IgD-negative memory B cell (primary cell): ENCODE data around the gene DNAJC8. TPM values are rescaled to one million over a fixed set of nuclear protein-coding genes. Genes with fewer than 3 reads are reported as not detected.

Experiments
- H3K27ac Mint-ChIP-seq, 3 donors: one replicate each; pipeline ENCODE4 v1.8.0; 2020 to 2022; ENCODE audit warnings: mild to moderate bottlenecking in 3 of 3, mixed read lengths in 3 of 3, moderate library complexity in 1 of 3
- H3K27me3 Mint-ChIP-seq: one replicate; pipeline ENCODE4 v1.8.0; 2021; ENCODE audit warnings: mixed read lengths
- H3K36me3 Mint-ChIP-seq: one replicate; pipeline ENCODE4 v1.8.0; 2020; ENCODE audit warnings: mild to moderate bottlenecking, mixed read lengths
- H3K4me1 Mint-ChIP-seq, 3 donors: one replicate each; pipeline ENCODE4 v1.8.0; 2020 to 2022; ENCODE audit warnings: mixed read lengths in 3 of 3, mild to moderate bottlenecking in 1 of 3
- H3K4me3 Mint-ChIP-seq, 4 donors: one replicate each; pipeline ENCODE4 v1.8.0; 2020 to 2022; ENCODE audit warnings: mild to moderate bottlenecking in 4 of 4, mixed read lengths in 4 of 4, moderate library complexity in 3 of 4
- H3K9me3 Mint-ChIP-seq, 3 donors: one replicate each; pipeline ENCODE4 v1.8.0; 2020 to 2021; ENCODE audit warnings: mixed read lengths in 3 of 3, mild to moderate bottlenecking in 1 of 3
- polyA plus RNA-seq: library from polyadenylated mRNA; unstranded; fragments of 300-500 nt; fragmentation: Illumina TruSeq; gene quantifications from one replicate; pipeline ENCODE4 v1.2.3, GENCODE V29; 2021

The DNAJC8 gene
- polyA plus RNA-seq, 1 donor from 2014 or later: 134 TPM

DNA sequence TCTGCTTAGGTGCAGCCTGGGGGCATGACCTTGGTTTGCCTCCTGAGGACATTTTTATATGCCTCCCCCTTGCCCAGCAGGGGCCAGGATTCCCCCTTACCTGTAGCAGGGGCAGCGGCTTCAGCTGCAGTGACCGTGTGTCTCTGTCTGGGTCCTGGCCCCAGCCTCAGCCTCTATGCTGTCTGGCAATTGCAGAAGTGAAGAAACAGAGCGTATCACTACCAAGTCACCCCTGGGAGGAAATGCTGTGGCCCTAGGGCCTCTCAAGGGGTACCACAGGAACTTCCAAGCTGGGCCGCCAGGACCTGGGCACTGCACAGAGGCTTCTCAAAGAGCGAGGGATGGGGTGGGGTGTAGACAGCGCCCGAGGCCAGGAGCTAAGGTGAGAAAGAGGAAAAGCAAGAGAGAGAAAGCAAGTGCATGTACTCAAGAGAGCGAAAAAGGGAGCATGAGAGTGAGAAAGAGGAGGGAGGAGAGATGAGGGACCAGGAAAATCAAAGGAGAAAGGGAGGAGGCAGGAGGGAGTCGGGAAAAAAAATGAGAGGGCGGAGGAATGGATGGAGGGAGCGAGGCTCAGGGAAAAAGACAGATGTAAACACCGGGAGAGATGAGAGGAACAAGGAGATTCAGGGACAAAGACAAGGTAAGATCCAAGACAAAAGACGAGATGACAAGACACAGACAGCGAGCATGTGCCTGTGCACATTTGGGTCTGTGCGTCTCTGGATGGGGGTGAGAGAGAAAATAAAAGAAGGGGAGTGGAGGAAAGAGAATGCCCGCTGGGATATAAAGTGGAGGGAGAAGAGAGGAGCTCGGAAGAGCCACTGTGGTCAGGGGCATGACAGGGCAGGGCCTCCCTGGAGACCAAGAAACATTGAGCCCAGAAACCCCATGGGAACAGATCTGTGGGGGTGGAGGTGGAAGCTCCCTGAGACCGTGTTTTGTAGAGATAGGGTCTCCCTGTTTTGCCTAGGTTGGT lies 56.0 kb downstream of the DNAJC8 start, which contains the start of gene PTAFR:
Gene PTAFR (minus strand): TSS at position 199 of the 979 bp plus-strand sequence. CDS start 25,669 bp downstream, outside the sequence.
- Mint-ChIP-seq H3K4me3 (peak within 1 kb of the TSS; percentile 61 to 95 (median 85)), H3K27me3 (peaks cover 2% of the 10 kb centered on the region), H3K4me1 (peaks cover 45 to 68% (median 58%) of the 10 kb centered on the region in 3 donors), H3K27ac (peak within 1 kb of the TSS; percentile 62 to 80 (median 79)), H3K36me3 (no peaks in the 10 kb centered on the region), H3K9me3 (no peaks in the 10 kb centered on the region)

DNA sequence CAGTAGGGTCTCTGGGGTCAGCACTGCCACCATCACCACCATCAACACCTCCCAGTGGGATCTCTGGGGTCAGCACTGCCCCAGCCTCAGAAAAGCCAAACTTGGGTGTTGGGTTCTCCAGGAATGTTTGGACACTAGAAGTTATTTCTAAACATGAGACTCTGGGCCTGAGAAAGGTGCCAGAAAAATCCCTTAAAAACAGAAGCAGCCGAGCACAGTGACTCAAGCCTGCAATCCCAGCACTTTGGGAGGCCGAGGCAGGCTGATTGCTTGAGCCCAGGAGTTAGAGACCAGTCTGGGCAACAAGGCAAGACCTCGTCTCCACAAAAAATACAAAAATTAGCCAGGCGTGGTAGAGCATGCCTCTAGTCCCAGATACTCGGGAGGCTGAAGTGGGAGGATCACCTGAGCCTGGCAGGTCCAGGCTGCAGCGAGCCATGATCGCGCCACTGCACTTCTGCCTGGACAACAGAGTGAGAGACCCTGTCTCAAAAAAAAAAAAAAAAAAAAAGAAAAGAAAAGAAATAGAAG lies 56.8 kb downstream of the DNAJC8 start:
- peaks cover 2% of the 10 kb centered on the region for H3K27me3 Mint-ChIP-seq
- H3K36me3 Mint-ChIP-seq: peaks cover 1% of the 10 kb centered on the region
- peaks cover 47 to 71% (median 62%) of the 10 kb centered on the region in 3 donors for H3K4me1 Mint-ChIP-seq
- H3K4me3 Mint-ChIP-seq: peak overlapping the region; percentile 61 to 95 (median 85)
- peak overlapping the region; percentile 53 to 79 (median 62) for H3K27ac Mint-ChIP-seq
- H3K9me3 Mint-ChIP-seq: no peaks in the 10 kb centered on the region

DNA sequence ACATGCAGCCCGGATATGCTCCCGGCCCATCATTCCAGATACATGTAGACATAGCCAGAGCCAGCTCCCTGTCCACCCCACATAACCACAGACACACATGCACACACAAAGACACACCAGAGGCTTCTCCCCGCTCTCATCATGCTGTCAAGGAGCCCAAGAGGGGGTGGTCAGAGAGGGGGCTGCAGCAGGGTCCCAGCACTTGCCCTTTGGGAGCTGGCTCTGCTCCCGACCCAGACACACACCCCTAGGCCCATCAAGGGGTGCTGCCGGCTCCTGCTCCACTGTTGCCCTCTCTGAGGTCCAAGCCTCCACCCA lies 58.9 kb downstream of the DNAJC8 start:
- peak overlapping the region; percentile 24 to 95 (median 85) for H3K4me3 Mint-ChIP-seq
- H3K27me3 Mint-ChIP-seq: peaks cover 2% of the 10 kb centered on the region
- peaks cover 44 to 68% (median 68%) of the 10 kb centered on the region in 3 donors for H3K4me1 Mint-ChIP-seq

DNA sequence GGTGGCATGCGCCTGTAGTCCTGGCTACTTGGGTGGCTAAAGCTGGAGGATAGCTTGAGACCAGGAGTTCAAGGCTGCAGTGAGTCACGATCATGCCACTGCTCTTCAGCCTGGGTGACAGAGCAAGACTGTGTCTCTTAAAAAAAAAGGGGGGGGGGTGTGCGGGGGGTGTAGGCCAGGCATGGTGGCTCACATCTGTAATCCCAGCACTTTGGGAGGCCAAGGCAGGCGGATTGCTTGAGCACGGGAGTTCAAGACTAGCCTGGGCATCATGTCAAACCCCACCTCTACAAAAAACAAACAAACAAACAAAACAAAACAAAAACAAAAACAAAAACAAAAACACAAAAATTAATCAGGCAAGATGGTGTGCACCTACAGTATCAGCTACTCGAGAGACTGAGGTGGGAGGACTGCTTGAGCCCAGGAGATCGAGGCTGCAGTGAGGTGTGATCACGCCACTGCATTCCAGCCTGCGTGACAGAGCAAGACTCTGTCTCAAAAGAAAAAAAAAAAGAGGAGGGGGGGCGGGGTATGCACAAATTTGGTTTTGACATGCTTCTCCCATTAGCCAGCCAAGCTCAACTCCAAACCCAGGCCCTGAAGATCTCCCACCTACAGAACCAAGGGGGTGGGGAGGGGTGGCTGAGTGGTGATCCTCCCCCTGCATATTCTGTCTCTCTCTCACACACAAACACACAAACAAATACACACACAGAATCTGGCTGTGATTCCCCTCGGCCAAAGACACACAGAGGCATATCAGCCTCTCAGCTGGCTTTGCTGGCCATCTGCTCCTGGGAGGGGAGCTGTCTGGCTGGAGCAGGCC lies 59.5 kb downstream of the DNAJC8 start:
- Mint-ChIP-seq H3K4me1 (peaks cover 47 to 73% (median 71%) of the 10 kb centered on the region in 3 donors), H3K9me3 (no peaks in the 10 kb centered on the region), H3K4me3 (peak overlapping the region; percentile 36 to 95 (median 78)), H3K36me3 (peaks cover 1% of the 10 kb centered on the region), H3K27me3 (no peaks in the 10 kb centered on the region), H3K27ac (peak overlapping the region; percentile 61 to 96 (median 86))

More for the DNA sequence above, 58.9 kb downstream of the DNAJC8 start:
- Mint-ChIP-seq H3K9me3 (no peaks in the 10 kb centered on the region), H3K36me3 (peaks cover 1% of the 10 kb centered on the region), H3K27ac (peak overlapping the region in 2 of 3 donors; percentile 42 to 86)

DNA sequence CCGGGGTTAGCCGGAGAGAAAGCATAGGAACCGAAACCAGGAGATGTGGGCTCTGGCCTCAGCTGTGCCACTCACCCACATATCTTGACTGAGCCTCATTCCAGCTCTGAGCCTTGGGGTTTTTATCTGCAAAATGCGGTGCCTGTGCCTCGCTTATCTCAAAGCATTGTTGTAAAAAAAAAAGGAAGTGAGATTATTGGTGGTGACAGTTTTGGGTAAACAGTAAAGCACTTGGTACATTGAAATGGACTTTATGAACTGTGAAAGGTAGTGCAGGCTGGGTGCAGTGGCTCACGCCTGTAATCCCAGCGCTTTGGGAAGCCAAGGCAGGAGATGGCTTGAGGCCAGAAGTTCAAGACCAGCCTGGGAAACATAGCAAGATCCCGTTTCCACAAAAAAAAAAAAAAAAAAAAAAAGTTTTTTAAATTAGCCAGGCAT lies 60.1 kb downstream of the DNAJC8 start:
- H3K36me3 Mint-ChIP-seq: peaks cover 1% of the 10 kb centered on the region
- no peaks in the 10 kb centered on the region for H3K27me3 Mint-ChIP-seq
- no peaks in the 10 kb centered on the region for H3K9me3 Mint-ChIP-seq
- peak overlapping the region; percentile 61 to 96 (median 86) for H3K27ac Mint-ChIP-seq
- H3K4me3 Mint-ChIP-seq: peak overlapping the region; percentile 36 to 86 (median 69)
- H3K4me1 Mint-ChIP-seq: peaks cover 45 to 75% (median 71%) of the 10 kb centered on the region in 3 donors

DNA sequence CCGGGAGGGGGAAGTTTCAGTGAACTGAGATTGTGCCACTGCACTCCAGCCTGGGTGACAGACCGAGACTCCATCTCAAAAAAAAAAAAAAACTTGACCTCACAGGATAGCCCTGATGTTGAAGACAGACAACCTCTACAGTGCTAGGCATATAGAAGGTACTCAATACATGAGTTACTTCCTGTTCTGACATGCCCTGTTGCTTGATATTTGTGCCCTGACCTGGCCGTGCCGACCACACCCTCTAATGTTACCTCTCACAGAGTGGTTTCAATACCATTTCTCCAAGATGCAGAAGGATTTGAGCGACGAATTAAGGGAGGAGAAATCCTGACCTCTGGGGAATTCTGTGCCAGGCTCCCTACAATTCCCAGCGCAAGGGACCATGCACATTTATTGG lies 61.6 kb downstream of the DNAJC8 start:
- H3K4me1 Mint-ChIP-seq: peaks cover 30 to 61% (median 60%) of the 10 kb centered on the region in 3 donors
- peak overlapping the region; percentile 2 to 86 (median 64) for H3K4me3 Mint-ChIP-seq
- H3K27ac Mint-ChIP-seq: peak overlapping the region in 2 of 3 donors; percentile 3 to 87
- H3K27me3 Mint-ChIP-seq: no peaks in the 10 kb centered on the region
- H3K9me3 Mint-ChIP-seq: no peaks in the 10 kb centered on the region
- H3K36me3 Mint-ChIP-seq: peaks cover 1% of the 10 kb centered on the region

DNA sequence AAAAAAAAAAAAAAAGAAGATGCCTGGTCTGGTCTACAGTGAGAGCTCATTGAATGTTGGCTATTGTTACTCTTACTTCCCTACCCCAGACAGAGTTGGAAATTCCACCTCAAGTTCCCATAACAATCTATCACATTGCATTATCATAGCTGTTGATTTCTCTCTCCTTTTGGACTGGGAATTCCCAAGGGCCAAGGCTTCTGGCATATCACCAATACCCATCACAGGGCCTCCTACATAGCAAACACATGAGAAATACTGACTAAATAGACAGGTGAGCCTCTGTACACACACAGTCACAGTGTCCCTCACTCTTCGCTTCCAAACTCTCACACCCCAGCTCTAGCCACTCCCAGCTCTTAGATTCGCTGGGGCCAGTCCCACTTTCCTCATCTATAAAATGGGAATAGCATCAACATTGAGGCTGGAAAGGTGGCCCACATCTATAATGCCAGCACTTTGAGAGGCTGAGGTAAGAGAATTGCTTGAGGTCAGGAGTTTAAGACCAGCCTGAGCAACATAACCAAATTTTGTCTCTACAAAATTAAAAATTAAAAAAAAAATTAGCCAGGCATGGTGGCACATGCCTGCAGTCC lies 62.7 kb downstream of the DNAJC8 start:
- peaks cover 29 to 54% (median 51%) of the 10 kb centered on the region in 3 donors for H3K4me1 Mint-ChIP-seq

DNA sequence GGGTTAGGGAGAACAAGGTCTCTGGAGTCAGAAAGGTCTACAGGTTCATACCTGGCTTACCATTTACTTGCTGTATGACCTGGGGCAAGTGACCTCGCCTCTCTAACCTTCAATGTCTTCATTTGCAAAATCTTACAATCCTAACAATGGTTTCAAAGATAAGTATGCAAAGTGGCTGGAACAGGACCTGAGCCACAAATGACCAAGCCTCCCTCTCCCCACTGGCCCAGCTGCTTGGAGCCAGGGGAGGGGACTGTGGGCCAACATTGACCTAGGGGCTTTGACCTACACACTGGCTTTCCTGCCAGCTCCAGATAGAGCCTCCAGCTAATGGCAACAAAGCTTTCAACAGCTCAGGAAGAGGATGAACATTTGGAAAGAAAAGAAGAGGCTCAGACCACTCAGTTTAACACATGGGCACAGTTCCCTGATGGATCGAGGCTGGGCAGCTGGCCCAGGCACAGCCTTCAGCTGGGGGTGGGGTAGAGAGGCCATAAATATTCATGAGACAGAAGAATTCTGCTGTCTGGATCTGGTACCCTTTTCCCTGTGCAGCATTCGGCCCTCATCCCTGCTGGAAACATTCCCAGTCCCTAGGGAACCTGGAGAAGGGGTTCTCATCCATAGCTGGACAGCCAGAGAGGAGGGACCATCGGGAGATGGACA lies 69.2 kb downstream of the DNAJC8 start:
- Mint-ChIP-seq H3K27ac (no peak overlapping the region), H3K27me3 (no peaks in the 10 kb centered on the region)

More for the DNA sequence above, 62.7 kb downstream of the DNAJC8 start:
- Mint-ChIP-seq H3K27me3 (no peaks in the 10 kb centered on the region), H3K27ac (peak overlapping the region in 1 of 3 donors; percentile 71), H3K9me3 (no peaks in the 10 kb centered on the region), H3K36me3 (peaks cover 1% of the 10 kb centered on the region), H3K4me3 (peak overlapping the region in 2 of 4 donors; percentile 63 to 71)

DNA sequence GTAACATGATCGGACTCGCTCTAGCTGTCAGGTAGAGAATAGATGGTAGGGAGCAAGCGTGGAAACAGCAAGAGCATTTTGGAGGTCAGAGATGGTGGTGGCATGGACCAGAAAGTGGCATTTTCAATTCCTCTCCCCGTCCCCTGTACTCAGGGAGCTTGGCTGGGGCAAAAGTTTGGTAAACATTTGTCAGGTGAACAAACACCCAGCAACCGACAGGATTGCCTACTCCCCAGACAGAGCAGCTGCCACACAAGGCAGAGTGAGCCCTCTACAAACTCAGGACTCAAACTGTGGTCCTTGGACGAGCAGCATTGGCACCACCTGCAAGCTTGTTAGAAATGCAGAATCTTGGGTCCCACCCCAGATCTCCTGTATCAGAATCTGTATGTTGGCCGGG lies 70.7 kb downstream of the DNAJC8 start:
- Mint-ChIP-seq H3K27ac (no peak overlapping the region), H3K27me3 (no peaks in the 10 kb centered on the region), H3K4me1 (peaks cover 0 to 14% (median 11%) of the 10 kb centered on the region in 3 donors), H3K9me3 (no peaks in the 10 kb centered on the region), H3K36me3 (peaks cover 9% of the 10 kb centered on the region), H3K4me3 (no peak overlapping the region)

More for the DNA sequence above, 69.2 kb downstream of the DNAJC8 start:
- Mint-ChIP-seq H3K36me3 (peaks cover 6% of the 10 kb centered on the region), H3K4me3 (peak overlapping the region in 1 of 4 donors; percentile 43), H3K9me3 (no peaks in the 10 kb centered on the region), H3K4me1 (peaks cover 0 to 19% (median 15%) of the 10 kb centered on the region in 3 donors)

DNA sequence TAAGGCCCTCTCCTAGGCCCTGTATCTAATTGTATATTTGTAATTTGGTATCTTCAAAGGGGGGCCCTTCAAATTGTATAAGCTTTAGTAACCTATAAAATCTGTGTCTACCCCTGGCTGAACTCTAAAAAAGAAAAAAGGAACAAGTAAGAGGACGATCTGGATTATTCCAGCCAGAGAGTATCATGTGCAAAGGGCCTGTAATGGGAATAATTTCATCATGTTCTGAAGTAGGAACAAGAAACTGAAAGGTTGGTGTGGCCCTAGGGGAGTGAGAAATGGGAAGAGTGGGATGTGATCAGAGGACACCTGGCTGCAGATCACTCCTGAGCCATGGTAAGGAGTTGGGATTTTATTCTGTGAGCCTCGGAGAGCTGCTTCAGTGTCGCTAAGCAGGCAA lies 71.1 kb downstream of the DNAJC8 start:
- H3K4me1 Mint-ChIP-seq: peaks cover 0 to 14% (median 10%) of the 10 kb centered on the region in 3 donors
- no peaks in the 10 kb centered on the region for H3K9me3 Mint-ChIP-seq
- H3K36me3 Mint-ChIP-seq: peaks cover 9% of the 10 kb centered on the region
- H3K27me3 Mint-ChIP-seq: no peaks in the 10 kb centered on the region
- H3K4me3 Mint-ChIP-seq: no peak overlapping the region
- no peak overlapping the region for H3K27ac Mint-ChIP-seq

DNA sequence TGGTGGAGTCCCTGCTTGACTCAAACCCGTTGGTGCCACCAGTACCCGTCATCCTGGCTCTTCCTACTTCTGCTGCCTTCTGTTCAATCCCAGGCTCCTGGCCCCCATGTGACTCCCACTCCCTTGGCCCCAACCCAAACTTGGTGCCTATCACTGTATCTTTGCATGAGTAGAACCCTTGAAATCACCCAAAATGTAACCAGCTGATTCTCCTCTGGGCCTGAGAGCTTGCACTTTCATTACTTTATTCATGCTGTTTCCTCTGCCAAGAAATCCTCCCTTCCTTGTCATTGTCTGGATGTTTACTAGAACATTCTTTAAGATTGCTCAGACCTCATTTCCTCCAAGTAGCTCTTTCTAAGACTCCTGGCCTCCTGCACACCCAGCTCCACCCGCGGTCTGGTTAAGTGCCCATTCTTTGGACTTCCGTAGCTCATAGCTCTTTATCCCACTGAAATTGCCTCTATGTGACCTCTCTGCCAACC lies 72.0 kb downstream of the DNAJC8 start:
- Mint-ChIP-seq H3K9me3 (no peaks in the 10 kb centered on the region), H3K27me3 (no peaks in the 10 kb centered on the region), H3K4me1 (peaks cover 0 to 14% (median 10%) of the 10 kb centered on the region in 3 donors), H3K36me3 (peaks cover 9% of the 10 kb centered on the region), H3K27ac (no peak overlapping the region), H3K4me3 (no peak overlapping the region)

DNA sequence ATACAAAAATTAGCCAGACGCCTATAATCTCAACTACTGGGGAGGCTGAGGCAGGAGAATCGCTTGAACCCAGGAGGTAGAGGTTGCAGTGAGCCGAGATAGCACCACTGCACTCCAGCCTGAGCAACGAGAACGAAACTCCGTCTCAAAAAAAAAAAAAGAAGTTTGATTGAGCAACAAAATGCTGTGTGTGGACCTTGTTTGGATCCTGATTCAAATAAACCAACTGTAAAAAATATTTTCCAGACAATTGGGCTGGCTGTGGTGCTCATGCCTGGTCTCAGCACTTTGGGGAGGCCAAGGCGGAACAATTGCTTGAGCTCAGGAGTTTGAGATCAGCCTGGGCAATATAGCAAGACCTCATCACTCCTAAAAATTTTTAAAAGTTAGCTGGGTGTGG lies 73.1 kb downstream of the DNAJC8 start:
- no peaks in the 10 kb centered on the region for H3K9me3 Mint-ChIP-seq
- H3K27me3 Mint-ChIP-seq: no peaks in the 10 kb centered on the region
- no peak overlapping the region for H3K4me3 Mint-ChIP-seq
- no peak overlapping the region for H3K27ac Mint-ChIP-seq
- peaks cover 9% of the 10 kb centered on the region for H3K36me3 Mint-ChIP-seq
- H3K4me1 Mint-ChIP-seq: peaks cover 0 to 14% (median 10%) of the 10 kb centered on the region in 3 donors

DNA sequence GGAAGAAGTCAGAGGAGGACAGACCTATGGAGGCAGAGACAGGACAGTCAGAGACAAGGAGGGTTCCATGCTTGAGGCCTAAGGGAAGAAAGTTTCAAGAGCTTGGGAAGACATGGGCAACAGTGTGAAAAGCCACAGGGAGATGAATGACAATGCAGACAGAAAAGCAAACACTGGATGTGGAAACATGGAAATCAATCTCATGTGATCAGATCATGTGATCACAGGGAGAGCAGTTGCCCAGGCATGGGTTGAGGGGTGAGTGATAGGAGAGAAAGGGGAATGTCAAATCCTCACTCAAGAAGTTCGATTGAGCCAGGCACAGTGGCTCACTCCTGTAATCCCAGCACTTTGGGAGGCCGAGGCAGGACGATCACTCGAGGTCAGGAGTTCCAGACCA lies 73.6 kb downstream of the DNAJC8 start:
- H3K27ac Mint-ChIP-seq: no peak overlapping the region
- H3K4me1 Mint-ChIP-seq: peaks cover 1 to 14% (median 10%) of the 10 kb centered on the region in 3 donors
- no peaks in the 10 kb centered on the region for H3K27me3 Mint-ChIP-seq
- peaks cover 9% of the 10 kb centered on the region for H3K36me3 Mint-ChIP-seq
- H3K4me3 Mint-ChIP-seq: no peak overlapping the region
- no peaks in the 10 kb centered on the region for H3K9me3 Mint-ChIP-seq
